C4-2B (cell line): Measurements from ENCODE around the gene SLC25A42.
A peak's percentile ranks its signal among the peaks of the same experiment; 100 is the strongest.

ENCODE experiments used
- H3K27ac ChIP-seq: fragments of 450-650 bp; 2 replicates; pipeline ENCODE4 v1.5.1; 2017
- CTCF ChIP-seq: fragments of 450-650 bp; conservative IDR thresholded peaks from 2 replicates; pipeline ENCODE4 v1.5.1; 2017; ENCODE audit warnings: mild to moderate bottlenecking
- ZFX ChIP-seq: fragments of 450-650 bp; IDR thresholded peaks from 2 replicates; pipeline ENCODE4 v1.6.1; 2017

SLC25A42 gene

DNA sequence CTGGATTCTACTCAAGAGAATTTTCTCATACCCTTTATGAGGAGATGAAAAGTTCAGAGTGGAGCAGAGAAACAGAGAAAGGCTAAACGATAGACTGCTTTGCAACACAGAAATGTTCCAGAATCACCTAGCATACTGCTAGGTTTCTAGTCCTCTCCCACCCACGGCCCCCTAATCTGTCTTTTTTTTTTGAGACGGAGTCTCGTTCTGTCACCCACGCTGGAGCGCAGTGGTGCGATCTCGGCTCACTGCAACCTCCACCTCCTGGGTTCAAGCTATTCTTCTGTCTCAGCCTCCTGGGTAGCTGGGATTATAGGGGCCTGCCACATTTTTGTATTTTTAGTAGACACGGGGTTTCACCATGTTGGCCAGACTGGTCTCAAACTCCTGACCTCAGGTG, 35.3 kb upstream of the SLC25A42 start:
- H3K27ac ChIP-seq: no peak overlapping the region
- TF ChIP-seq CTCF: no peak
- TF ChIP-seq ZFX: no peak

DNA sequence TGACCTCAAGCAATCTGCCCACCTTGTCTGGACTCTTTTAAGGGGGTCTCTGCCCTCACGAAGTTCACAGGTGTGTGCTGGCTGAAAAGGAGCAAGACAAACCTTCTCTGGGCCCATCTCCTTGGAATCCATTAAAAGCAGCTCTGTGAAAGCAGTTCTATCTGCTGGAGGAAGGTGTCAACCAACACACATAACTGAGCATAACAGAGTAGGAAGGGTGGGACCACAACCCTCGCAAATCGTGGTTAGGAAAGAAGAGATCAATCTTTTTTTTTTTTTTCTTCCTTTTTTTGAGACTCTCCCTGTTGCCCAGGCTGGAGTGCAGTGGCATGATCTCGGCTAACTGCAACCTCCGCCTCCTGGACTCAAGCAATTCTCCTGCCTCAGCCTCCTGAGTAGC, 31.9 kb upstream of the SLC25A42 start:
- H3K27ac ChIP-seq: peak overlapping the region; percentile 94

DNA sequence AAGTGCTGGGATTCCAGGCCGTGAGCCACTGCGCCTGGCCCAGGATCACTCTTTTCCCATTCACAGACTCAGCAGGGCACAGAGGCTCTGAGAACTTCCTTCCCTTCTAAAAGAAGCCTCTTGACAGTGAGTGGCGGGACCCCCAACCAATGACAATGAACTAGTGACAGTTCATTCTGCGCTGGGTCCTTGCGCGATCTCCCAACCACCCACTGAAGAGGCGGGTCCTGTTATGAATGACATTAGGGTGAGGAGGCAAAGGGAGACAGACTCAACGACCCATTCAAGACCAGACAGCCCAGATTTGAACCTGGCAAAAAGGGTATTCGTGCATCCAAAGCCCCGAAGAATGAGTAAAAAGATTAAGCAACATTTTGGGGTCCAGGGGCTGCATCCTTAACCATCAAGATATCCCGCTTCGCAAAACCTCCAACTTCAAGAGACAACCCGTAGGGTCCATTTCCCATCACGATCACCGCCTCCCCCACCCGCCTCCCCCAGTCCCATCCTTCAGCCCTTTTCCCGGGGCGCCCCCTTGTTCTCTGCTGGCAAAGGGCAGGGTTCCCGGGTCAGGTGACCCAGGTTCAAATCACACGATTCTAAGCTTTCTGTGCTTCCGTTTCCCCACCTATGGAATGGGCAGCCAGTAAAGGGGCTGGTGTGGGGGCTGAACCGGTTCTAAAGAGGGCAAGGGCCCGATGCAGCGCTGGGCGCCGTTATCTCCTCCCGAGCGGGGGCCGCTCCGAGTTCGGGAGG, 31.2 kb upstream of the SLC25A42 start:
- no peak for TF ChIP-seq CTCF
- TF ChIP-seq ZFX: no peak
- H3K27ac ChIP-seq: peak overlapping the region; percentile 94

More for the DNA sequence above, 31.9 kb upstream of the SLC25A42 start:
- TF ChIP-seq ZFX: no peak
- TF ChIP-seq CTCF: no peak

DNA sequence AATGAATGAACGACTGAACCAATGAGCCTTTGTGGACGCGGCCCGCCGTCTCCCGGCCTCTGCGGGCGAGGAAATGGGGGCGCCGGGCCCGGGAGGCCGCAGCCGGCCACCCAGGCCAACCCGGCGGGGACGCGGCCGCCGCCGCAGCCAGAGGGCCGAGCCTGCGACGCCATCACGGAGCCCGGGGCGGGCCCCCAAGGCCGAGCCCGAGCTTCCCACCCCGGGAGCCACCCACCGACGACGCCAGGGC, 30.7 kb upstream of the SLC25A42 start:
- peak overlapping the region; percentile 94 for H3K27ac ChIP-seq

GRCh38 chr19:19033426-19034203, 30.2 kb upstream of the SLC25A42 start, which contains the start of the genes ARMC6 and SUGP2:
ARMC6 (plus strand) TSS chr19:19033603; CDS start chr19:19034210, 607 bp downstream.
SUGP2 (minus strand) TSS chr19:19033517; CDS start chr19:19031071, 2,446 bp downstream.
- TF ChIP-seq CTCF (no peak), ZFX (peak; percentile 55; the same call in 1 of the 2 replicates)
- H3K27ac ChIP-seq: peak within 1 kb of the TSS; percentile 94

More for the DNA sequence above, 30.7 kb upstream of the SLC25A42 start:
- TF ChIP-seq ZFX: peak; percentile 94; the same call in 1 of the 2 replicates
- TF ChIP-seq CTCF: no peak

- no peak for TF ChIP-seq ZFX
- H3K27ac ChIP-seq: peak overlapping the region; percentile 94
These were observed 29.6 kb upstream of the SLC25A42 start for GRCh38 chr19:19034204-19034624.

DNA sequence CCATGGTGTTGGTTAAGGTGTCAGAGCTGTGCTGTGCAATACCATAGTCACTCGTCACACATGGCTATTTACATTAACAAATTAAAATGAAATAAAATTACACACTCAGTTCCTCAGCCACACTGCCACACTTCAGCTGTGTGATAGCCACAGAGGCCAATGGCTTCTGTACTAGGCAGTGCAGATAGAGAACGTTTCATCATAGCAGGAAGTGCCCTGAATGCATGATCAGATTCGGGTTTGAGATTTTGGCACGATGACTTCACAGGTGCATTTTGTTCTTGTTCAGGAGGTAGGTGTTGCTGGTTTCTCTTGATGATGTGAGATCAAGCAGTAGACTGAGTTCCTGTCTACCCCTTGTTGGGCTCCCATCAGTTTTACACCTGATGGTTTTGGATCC, 23.9 kb upstream of the SLC25A42 start:
- no peak overlapping the region for H3K27ac ChIP-seq

GRCh38 chr19:19040417-19040816, 23.4 kb upstream of the SLC25A42 start:
- H3K27ac ChIP-seq: peak overlapping the region; percentile 62

More for the DNA sequence above, 23.9 kb upstream of the SLC25A42 start:
- no peak for TF ChIP-seq ZFX

More at GRCh38 chr19:19040417-19040816, 23.4 kb upstream of the SLC25A42 start:
- TF ChIP-seq CTCF (no peak), ZFX (no peak)
